NCI-H2196 treated with DMSO at 0.1 percent for 48 hours (cell line): ENCODE results near the gene RPL7A.

Experiments used
- DNase-seq: peaks from one replicate; lab custom pipeline; 2025; ENCODE audit not compliant: unreplicated experiment; lab: John Stamatoyannopoulos, UW

The RPL7A gene

DNA sequence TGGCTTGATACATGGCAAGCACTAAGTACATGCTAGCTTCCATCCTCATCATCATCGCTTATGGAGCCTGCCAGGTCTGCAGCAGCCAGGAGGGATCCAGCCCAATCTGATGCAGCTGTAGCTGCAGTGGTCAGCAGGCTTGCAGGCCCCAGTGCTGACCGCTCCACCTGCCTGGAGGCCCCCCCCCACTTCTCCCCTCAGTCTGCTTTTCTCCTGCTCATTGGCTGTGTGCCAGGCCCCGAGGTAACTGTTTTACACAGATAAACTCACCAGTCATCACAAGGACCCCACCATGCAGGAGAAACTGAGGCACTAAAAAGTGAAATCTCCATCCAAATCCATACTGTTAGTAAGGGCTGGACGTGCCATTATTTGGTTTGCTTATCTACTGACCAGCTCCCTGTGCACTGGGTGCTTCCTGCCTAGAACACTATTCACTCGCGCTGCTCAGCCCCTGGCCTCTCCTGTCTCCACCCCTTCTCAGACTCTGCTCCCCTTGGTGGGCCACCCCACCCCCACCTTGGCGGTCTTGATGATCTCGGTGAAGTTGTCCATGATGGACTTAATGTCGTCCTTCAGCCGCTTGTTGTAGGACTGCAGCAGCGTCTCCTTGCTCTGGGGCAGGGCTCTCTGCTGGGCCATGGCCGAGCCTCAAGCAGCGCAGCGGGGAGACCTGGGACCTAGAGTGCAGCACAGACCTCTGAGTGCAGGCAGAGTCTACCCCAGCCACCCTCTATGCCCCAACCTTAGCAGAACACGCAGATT, 1.8 kb upstream of the RPL7A start:
- DNase-seq = no peak

- no peak for DNase-seq
Measured at GRCh38 chr9:133347515-133347984, 468 bp upstream of the RPL7A start.

DNA sequence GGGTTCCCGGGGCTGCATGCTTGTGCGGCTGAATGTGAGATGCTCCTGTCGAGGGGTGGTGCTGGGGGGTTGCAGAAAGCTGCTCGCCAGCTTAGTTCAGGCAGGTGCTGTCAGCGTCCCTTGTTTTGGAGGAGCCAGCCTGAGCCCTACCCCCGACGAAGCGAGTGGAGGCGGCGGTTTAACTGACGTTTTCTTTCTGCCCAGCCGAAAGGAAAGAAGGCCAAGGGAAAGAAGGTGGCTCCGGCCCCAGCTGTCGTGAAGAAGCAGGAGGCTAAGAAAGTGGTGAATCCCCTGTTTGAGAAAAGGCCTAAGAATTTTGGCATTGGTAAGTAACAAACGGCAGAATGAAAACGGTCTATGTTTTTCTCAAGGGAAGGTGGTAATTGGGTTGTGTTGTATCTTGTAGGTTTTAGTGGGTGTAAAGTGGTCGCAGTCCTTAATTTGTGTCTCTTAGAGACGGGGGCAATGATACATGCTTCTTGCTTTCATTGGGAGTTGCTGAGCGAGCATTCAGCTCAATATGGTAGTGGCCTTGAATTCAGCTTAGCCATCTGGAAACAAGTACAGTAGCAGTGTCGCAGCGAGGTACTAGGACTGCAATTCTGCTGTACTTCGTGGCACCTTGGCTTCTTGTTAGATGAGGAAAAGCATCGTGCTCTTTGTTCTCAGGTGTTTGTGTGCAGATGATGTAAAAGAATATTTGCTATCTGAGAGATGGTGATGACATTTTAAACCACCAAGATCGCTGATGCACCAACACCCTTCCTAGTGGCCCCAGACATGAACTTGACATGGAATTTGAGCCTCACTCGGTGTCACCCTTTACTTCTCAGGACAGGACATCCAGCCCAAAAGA, 928 bp downstream of the RPL7A start:
- no peak for DNase-seq

GRCh38 chr9:133349965-133350616, 2.1 kb downstream of the RPL7A start:
- no peak for DNase-seq

DNA sequence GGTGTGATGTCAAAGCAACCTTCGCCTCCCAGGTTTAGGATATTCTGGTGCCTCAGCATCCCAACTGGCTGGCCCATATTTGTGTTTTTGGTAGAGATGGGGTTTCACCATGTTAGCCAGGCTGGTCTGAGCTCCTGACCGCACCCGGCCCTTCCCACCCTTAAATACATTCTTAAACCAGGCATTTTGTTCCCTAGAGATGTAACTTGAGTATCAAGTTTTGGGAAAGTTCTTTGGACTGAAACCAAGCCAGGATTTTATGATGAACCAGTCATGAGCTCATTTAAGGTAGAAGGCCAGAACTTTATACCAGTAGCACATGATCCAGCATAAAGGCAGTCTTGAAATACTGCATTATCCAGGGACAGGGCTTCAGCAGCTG, 3.5 kb downstream of the RPL7A start:
- DNase-seq = no peak

DNA sequence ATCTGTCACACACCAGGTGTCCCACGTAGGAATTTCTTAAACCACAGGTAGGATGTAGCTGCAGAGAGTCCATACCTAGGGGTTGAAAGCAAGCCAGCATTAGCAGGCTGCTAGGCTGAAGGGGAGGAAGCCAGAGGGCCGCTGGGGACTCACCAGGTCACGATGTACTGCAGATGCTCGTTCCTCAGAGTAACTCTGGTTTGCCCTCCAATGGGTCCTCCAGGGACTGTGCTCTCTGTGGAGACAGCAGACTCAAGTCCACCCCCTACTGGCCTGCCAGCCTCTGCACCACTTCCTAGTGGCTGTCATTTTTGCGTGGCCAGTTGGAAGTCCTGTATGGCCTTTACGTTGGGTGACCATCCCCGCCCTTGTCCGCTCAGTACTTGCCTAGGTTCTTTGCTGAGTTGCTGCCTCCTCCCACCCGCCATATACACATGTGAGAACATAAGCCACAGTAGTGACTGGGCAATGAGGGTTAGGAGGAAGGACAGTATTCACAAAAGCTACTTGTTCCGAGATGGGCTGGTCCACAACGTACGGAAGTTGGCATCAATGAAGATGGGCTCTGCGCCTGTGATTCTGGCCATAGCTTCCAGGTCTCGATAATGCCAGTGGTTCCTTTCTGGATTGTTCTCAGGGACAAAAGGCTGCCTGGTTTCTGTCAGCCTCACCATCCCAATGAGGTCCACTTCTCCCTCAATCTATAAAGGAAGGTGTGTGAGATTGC, 4.1 kb downstream of the RPL7A start:
- no peak for DNase-seq

DNA sequence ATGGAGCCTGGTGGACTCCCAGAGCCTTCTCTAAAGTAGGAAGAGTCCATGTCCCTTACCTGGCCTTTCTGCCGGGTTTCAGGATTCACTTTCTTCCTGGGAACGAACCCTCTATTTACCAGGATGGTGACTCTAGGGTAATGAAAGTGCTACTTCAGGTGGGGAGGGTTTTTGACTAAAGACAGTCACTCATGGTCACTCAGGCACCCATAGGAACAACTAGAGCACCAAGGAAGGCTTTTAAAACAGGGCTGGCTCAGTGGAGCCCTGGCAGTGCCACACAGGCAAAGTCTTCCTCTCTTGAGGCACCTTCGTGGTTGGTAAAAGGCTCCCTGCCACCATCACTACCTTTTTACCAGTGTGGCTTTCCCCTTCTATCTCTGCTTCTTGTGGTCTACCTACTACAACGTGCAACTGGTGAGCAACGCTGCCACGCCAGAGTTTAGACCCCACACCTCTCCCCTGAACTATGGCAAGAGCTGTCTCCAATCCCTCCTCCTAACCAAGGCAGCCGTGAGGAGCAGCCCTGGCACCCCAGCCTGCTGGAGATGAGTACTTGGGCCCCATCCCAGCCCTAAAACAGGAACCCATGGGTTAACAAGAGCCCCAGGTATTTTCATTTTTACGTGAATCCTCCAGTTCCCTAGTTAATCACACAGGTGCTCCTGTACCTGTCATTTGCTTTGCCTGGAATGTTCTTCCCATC, 4.8 kb downstream of the RPL7A start:
- no peak for DNase-seq

DNA sequence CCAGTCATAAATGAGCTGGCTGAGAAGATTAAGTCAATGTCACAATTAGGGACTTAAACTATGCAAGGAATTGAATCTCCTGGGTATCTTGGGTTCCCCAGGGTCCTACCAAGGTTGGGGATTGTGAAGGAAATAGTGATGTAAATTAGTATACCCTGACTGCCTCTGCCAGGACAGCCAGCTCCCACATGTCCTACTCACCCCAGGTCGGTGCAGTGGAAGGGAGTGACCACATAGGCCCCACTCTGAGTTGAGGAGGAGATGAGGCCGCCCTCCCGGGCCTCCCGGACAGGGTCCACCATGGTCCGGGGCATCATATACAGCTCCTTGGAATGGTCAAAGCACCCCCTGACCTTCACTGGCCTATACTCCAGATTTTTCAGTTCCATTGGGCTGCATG, 5.5 kb downstream of the RPL7A start:
- no peak for DNase-seq

DNA sequence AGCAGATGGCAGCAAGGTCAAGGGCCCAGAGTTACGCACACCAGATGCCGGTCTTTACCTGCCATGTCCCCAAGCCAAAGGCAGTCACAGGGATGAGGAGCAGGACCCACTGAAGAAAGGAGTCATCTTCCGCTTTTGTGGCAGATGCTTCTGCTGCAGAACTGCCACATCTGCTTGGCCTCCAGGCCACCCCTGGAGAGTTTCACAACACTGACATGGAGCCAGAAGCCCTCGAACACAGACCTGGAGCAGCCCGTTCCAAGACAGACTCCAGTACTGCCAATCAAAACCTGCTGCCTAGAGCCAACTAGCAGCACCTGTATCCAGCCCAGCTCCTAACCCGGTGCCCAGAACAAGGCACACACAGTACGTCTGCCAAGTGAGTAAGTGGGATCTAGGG, 6.7 kb downstream of the RPL7A start:
- DNase-seq = no peak

DNA sequence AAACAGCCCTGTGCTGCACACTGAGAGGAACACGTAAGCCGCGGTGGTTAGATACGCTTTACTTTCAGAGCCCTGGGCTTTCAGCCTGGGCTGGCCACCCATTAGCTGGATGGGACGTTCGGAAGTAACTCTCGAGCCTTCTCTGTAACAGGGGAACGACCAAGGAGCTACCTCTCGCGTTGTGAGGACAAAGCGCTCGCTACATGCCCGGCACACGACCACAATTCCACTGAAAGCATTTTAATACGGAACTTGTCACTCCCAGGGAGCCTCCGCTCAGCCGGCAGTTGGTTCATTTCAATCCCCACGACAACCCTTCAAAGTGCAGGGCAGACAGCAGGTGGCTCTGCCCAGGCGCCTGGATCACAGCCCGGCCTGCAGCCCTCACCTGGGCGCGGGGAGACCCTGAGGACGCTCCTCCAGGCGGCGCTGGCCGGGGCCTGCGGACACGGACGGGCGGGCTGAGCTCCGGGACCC, 7.9 kb downstream of the RPL7A start:
- no peak for DNase-seq

- peak; percentile 67 for DNase-seq
Measured at GRCh38 chr9:133356391-133357091, 8.5 kb downstream of the RPL7A start, which contains the start of the genes SURF1 and SURF2. Gene SURF1, minus strand, starts transcription at chr9:133356487. Its CDS starts 34 bp downstream, at chr9:133356453. Gene SURF2, plus strand, starts transcription at chr9:133356550. Its CDS starts 43 bp downstream, at chr9:133356593.

DNA sequence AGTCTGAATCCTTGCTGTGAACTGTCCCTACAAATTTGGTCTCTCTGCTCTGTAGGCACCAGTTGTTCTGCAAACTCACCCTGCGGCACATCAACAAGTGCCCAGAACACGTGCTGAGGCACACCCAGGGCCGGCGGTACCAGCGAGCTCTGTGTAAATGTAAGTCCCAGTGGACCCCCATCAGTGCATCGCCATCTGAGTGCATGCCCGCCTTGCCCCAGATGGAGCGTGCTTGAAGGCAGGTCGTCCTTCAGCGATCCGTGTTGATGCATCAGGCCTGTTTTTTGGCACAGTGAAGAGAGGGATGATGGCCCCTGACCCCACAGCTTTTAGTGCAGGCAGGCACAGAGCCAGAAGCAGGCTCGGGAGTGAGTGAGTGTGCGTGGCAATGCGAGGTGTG, 9.6 kb downstream of the RPL7A start:
- DNase-seq = no peak

DNA sequence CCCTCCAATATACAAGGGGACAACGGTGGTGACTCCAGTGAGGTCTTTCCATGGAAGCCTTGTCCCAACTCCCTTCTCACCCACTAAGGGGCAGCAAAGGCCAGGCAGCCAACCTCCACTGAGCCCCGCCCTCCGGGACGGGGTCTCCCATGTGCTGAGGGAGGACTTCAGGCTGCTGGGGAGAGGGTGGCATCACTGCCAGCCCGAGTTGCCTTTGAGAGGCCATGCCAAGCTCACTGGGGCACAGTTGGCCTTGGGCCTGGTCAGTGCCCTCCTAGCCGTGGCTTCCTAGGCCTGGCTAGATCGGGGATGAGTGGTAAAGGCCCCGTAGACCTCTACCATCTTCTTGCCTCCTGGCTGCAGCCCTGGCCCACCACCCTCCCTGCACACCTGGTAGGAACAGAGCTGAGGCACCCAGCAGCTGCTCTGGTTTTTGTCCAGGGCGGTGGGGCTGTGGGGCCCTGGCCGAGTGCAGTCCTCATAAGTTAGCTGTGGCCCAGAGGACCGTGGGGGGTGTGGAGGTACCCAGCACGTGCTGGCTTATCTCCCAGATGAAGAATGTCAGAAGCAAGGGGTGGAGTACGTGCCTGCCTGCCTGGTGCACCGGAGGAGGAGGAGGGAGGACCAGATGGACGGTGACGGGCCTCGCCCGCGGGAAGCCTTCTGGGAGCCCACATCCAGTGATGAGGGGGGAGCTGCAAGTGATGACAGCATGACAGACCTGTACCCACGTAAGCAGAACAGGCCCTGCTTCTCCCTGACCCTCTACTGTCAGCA, 11.6 kb downstream of the RPL7A start:
- no peak for DNase-seq

DNA sequence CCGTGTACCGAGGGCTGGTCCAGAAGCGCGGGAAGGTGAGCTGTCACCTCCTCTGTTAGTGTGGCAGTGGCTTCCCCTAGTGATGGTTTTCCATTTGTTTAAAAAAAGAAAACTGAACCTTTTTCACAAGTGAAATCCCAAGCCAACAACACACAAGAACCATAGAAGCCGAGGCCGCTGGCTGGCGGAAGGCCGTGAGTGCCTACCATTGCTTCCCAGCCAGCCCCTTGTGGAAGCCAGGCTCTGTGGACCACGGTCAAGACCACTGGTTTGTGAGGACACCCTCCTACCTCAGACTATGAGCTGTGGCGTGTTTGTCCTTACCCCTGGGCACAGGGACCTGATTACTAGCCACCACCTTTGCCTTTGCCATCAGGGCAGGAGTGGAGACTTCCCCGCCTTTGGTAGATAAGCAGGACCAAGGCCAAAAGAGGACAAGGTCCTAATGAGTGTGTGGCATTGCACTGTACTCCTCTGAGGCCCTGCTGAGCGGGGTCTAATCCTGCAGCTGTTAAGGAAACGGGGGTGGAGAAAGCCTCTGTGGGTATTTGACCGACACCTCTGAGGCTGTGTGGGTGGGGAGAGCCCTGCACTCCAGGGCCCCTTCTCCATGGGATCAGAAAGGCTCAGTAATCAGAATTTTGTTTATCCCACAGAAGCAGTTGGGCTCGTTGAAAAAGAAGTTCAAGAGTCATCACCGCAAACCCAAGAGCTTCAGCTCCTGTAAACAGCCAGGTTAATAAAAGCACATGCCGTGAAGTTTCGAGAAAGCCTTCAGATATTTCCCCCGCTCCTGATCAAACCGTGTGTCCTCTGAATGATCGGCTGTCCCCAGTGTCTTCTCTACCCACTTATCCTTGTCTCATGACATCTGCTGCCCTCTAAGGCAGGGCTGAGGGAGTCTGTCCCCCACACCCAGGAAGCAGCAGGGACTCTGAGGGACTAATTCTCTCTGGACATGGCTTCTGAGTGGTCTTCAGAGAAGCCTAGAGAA, 12.7 kb downstream of the RPL7A start:
- DNase-seq = no peak

DNA sequence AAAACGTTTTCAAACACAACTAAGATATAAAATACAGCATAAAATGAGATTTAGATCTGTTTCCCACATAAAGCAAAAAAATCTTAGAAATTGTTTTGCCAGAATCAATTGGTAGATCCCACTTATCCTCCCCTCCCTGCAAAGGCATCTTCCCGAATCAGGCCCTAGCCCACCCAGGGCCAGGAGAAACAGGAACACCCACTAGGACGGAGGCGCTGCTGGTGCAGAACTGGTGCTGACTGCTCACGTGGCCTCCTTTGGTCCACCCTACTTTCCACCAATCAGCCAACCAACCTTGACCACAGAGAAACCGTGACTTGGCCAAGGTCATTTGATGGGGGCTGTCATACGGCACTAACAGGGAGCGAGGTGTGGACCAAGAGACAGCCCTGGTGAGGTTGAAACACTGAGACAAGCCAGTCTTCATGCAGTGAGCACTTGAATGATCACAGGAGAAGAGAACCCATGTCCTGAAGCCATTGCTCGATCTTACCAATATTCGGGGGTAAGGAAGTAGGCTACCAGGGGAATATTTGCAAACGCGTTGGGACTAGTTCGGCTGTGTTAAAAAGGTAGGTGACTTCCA, 13.6 kb downstream of the RPL7A start:
- no peak for DNase-seq

DNA sequence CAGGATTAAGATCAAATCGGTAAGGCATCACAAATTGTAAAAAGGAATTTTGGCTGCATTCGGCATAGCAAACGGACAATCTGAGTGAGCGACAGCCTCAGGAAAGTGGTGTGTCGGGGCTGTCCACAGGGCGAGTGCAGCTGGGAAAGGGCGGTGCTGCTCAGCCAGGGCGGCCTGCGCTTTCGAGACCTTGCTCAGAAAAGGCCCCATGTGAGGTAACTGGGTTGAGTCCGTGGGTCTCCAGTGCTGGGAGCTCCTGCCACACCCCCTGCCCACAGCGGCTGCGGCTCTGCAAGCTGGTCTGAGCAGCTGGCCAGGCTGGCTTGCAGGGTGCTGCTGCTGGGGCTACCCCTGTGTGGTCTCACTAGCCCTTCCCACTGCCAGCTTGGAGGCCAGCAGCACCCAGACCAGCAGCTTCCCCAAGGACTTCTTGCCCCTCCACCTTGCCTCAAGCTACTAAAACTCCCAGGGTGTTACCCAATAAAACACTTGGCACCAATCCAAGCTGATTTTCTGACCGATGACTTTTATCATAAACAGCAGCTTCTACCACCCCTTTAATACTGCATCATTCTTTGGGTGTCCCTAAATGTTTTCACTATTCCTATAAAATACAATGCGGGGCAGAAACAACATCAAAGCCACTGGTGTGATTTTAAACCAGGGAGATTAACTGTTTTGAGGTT, 14.5 kb downstream of the RPL7A start:
- DNase-seq = no peak

GRCh38 chr9:133366435-133366834, 18.4 kb downstream of the RPL7A start:
- no peak for DNase-seq
